ENCODE results near the gene PDE10A.

DNA sequence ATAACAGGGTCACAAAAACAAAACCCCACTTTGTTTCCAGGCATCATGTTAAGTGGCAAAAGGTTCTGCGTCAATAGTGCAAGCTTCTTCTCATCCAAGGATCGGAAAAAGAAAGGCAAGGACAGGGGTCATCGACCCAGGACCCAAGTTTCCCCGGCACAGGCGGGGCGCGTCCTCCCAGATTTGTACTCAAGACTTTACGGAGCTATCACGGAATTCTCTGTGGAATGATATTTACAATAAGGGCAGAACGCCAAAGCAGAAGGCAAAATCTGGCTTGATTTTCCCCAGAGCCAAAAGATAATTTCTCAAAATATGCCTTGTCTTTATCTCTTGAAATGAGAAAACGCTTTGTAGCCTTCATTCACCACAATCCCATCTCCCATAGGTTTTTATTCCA, 25.5 kb downstream of the PDE10A start:
- TF ChIP-seq CTCF (conservative IDR thresholded peaks at IDR 0.05) (no peak), ZFX (IDR thresholded peaks at IDR 0.05) (no peak)
